HG03135 (cell line): ENCODE data around the gene CRTC2.
"Not testable (repeated sequence)": the region's sequence is repeated elsewhere in the genome, so short reads cannot be mapped to it uniquely, and the experiment has no call there.

Experiments
- ATAC-seq: cut with Tn5 transposase; IDR thresholded peaks from one replicate; pipeline ENCODE4 v1.9.1; 2021; ENCODE audit warnings: mild to moderate bottlenecking, moderate library complexity; ENCODE audit not compliant: unreplicated experiment

Gene CRTC2

GRCh38 chr1:153958111-153958960 is at the start of gene CRTC2:
CRTC2 (minus strand) TSS chr1:153958612; CDS start chr1:153958497, 115 bp downstream.
- ATAC-seq = peak; percentile 73

- ATAC-seq = no peak
These were observed 47.7 kb upstream of the CRTC2 start for GRCh38 chr1:154006136-154006535.

- ATAC-seq = no peak
These were observed 42.0 kb upstream of the CRTC2 start for GRCh38 chr1:154000420-154000819.

GRCh38 chr1:153996882-153997281 is 38.5 kb upstream of the CRTC2 start:
- ATAC-seq = not testable (repeated sequence)

GRCh38 chr1:153995640-153996039 is 37.2 kb upstream of the CRTC2 start:
- ATAC-seq = no peak

GRCh38 chr1:153995202-153995601 is 36.8 kb upstream of the CRTC2 start:
- no peak for ATAC-seq

GRCh38 chr1:153991806-153992205 is 33.4 kb upstream of the CRTC2 start:
- no peak for ATAC-seq

GRCh38 chr1:153991151-153991630 is 32.8 kb upstream of the CRTC2 start:
- no peak for ATAC-seq

GRCh38 chr1:153990468-153991150 is 32.2 kb upstream of the CRTC2 start, which contains the start of gene RPS27:
RPS27 (plus strand) TSS chr1:153990762; CDS start chr1:153990797, 35 bp downstream.
- peak; percentile 81 for ATAC-seq

GRCh38 chr1:153987621-153988020 is 29.2 kb upstream of the CRTC2 start:
- no peak for ATAC-seq

- ATAC-seq = no peak
These were observed 27.7 kb upstream of the CRTC2 start, which contains the start of gene RAB13 for GRCh38 chr1:153985941-153986761. RAB13 (minus strand) TSS chr1:153986339; CDS start chr1:153986236, 103 bp downstream.

GRCh38 chr1:153985341-153985912 is 27.0 kb upstream of the CRTC2 start:
- no peak for ATAC-seq

- no peak for ATAC-seq
These were observed 25.9 kb upstream of the CRTC2 start for GRCh38 chr1:153984123-153984894.

GRCh38 chr1:153981735-153982134 is 23.3 kb upstream of the CRTC2 start:
- not testable (repeated sequence) for ATAC-seq

- not testable (repeated sequence) for ATAC-seq
These were observed 20.7 kb upstream of the CRTC2 start for GRCh38 chr1:153979091-153979490.

GRCh38 chr1:153978274-153978909 is 20.0 kb upstream of the CRTC2 start:
- no peak for ATAC-seq

- peak; percentile 77 for ATAC-seq
These were observed 19.1 kb upstream of the CRTC2 start, which contains the start of gene JTB for GRCh38 chr1:153977250-153978240. JTB (minus strand) TSS chr1:153977674; CDS start chr1:153977252, 422 bp downstream.

- no peak for ATAC-seq
These were observed 18.4 kb upstream of the CRTC2 start for GRCh38 chr1:153976819-153977249.
